Measurements from ENCODE around the gene UBE2L3. TPM values are rescaled to one million over a fixed set of nuclear protein-coding genes. Genes with fewer than 3 reads are reported as not detected.

UBE2L3 gene
- polyA plus RNA-seq, 2 of the 4 experiments (the other 2 are of a cell fraction), result 54.9 to 55.6 TPM

DNA sequence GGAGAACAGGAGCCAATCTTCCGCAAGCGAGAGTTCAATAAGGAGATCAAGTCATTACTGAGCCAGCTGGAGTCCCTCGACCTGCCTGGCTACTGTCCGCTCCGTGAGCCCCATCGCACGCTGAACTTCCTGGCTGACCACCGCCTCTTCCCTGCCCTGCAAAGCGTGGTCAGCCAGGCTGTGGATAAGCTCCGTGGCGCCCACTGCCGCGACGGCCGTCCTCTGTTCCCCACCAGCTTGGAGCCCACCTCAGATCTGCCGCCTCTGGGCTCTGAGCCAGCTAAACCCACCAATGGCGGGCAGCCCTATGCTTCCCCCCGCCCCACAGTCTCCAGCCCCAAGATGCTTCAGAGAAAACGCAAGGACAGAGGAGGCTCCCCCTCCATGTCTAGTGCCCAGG is 67.3 kb downstream of the UBE2L3 start:
- ATAC-seq (no peak), FAIRE-seq (no peak), DNase-seq (ENCODE audit: low read depth in 1 of 2, low spot score in 1 of 2) (no peak)
- no peak overlapping the region for H3K4me2 ChIP-seq
- ChIA-PET CTCF (interaction anchor here (0.6 to 9.7 kb wide), 5 partner anchors 6 to 372 kb away, joined by 3 to 133 read pairs (median 11); partner anchors contain the start of gene SDF2L1), POLR2A (no interaction called here)
- TF ChIP-seq, protein P1, sequence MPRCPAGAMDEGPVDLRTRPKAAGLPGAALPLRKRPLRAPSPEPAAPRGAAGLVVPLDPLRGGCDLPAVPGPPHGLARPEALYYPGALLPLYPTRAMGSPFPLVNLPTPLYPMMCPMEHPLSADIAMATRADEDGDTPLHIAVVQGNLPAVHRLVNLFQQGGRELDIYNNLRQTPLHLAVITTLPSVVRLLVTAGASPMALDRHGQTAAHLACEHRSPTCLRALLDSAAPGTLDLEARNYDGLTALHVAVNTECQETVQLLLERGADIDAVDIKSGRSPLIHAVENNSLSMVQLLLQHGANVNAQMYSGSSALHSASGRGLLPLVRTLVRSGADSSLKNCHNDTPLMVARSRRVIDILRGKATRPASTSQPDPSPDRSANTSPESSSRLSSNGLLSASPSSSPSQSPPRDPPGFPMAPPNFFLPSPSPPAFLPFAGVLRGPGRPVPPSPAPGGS (IDR thresholded peaks at IDR 0.05), result no peak
- TF ChIP-seq HOXB5 (CRISPR knock-in tag; IDR thresholded peaks at IDR 0.05) (no peak), FOSB (CRISPR knock-in tag; IDR thresholded peaks at IDR 0.05) (no peak), RFX5 (IDR thresholded peaks at IDR 0.05) (no peak), HOXB13 (CRISPR knock-in tag; IDR thresholded peaks at IDR 0.05; ENCODE audit: low read depth) (no peak), RCOR1 (IDR thresholded peaks at IDR 0.05; ENCODE audit: low read depth, low read length) (no peak), EHMT2 (IDR thresholded peaks at IDR 0.05; ENCODE audit: low read depth) (no peak), TFCP2L1 (CRISPR knock-in tag; IDR thresholded peaks at IDR 0.05) (no peak), FOXS1 (CRISPR knock-in tag; IDR thresholded peaks at IDR 0.05) (no peak), JUN (IDR thresholded peaks at IDR 0.05) (no peak), EHF (CRISPR knock-in tag; IDR thresholded peaks at IDR 0.05) (no peak), HDAC2 (IDR thresholded peaks at IDR 0.05) (no peak), CHD4 (IDR thresholded peaks at IDR 0.05; ENCODE audit: borderline replicate concordance) (no peak), ZC3H11A (IDR thresholded peaks at IDR 0.05) (no peak), POLR2A (IDR thresholded peaks at IDR 0.05; ENCODE audit: low read length) (no peak), POLR2AphosphoS2 (conservative IDR thresholded peaks at IDR 0.05; ENCODE audit: low read length) (no peak)
- TF ChIP-seq, protein P2, sequence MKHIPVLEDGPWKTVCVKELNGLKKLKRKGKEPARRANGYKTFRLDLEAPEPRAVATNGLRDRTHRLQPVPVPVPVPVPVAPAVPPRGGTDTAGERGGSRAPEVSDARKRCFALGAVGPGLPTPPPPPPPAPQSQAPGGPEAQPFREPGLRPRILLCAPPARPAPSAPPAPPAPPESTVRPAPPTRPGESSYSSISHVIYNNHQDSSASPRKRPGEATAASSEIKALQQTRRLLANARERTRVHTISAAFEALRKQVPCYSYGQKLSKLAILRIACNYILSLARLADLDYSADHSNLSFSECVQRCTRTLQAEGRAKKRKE (CRISPR knock-in tag; IDR thresholded peaks at IDR 0.05; ENCODE audit: low read depth), result no peak
- TF ChIP-seq, protein P3, sequence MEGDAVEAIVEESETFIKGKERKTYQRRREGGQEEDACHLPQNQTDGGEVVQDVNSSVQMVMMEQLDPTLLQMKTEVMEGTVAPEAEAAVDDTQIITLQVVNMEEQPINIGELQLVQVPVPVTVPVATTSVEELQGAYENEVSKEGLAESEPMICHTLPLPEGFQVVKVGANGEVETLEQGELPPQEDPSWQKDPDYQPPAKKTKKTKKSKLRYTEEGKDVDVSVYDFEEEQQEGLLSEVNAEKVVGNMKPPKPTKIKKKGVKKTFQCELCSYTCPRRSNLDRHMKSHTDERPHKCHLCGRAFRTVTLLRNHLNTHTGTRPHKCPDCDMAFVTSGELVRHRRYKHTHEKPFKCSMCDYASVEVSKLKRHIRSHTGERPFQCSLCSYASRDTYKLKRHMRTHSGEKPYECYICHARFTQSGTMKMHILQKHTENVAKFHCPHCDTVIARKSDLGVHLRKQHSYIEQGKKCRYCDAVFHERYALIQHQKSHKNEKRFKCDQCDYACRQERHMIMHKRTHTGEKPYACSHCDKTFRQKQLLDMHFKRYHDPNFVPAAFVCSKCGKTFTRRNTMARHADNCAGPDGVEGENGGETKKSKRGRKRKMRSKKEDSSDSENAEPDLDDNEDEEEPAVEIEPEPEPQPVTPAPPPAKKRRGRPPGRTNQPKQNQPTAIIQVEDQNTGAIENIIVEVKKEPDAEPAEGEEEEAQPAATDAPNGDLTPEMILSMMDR (IDR thresholded peaks at IDR 0.05), result no peak
- TF ChIP-seq, protein P4, sequence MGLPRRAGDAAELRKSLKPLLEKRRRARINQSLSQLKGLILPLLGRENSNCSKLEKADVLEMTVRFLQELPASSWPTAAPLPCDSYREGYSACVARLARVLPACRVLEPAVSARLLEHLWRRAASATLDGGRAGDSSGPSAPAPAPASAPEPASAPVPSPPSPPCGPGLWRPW (IDR thresholded peaks at IDR 0.05), result no peak
- TF ChIP-seq, protein P5, sequence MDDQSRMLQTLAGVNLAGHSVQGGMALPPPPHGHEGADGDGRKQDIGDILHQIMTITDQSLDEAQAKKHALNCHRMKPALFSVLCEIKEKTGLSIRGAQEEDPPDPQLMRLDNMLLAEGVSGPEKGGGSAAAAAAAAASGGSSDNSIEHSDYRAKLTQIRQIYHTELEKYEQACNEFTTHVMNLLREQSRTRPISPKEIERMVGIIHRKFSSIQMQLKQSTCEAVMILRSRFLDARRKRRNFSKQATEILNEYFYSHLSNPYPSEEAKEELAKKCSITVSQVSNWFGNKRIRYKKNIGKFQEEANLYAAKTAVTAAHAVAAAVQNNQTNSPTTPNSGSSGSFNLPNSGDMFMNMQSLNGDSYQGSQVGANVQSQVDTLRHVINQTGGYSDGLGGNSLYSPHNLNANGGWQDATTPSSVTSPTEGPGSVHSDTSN (IDR thresholded peaks at IDR 0.05), result no peak
- no peaks in the 10 kb centered on the region for H3K9me3 ChIP-seq
- no peak overlapping the region for H3K27ac ChIP-seq
- 80% methylated on average over 17 of the region's 19 CpGs for WGBS (ENCODE audit: missing lambda C conversion rate)
- H3K4me3 ChIP-seq, result no peak overlapping the region
- H3K4me1 ChIP-seq, result no peaks in the 10 kb centered on the region

DNA sequence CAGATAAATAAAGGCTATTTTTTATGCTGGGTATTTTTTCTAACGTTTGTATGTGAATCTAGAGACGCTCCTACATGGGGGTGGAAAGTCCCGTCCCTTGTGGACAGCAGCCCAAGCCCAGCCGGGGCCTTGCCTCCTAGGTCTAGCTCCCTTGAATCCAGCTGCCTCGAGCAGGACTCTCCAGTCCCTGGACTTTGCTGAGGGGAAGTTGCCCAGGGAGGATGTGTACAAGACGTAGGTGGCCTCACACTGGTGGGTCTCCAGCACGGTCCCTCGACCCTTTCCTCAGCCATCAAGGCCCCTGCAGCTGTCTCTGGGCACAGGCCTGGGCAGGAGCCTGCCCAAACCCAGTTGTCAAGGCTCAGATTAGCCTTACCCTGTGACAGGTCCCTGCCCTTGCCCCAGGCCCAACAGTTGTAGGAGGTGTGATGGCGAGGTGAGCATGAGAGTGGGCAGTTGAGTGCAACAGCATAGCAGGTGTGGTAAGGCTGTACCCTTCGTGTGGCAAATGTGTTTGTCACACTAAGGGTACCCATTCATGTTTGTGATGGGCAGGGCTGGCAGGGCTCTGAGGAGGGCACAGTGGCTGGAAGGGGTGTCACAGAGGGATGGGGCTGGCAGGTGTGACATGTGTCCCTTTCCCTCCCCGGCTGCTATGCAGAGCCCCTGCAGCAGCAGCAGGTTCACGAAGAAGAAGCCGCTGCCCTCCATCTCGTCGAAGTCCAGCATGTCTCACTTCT is 68.4 kb downstream of the UBE2L3 start:
- ChIA-PET POLR2A (no interaction called here), CTCF (interaction anchor here (0.8 to 4.5 kb wide), 3 partner anchors 12 to 15 kb away, joined by 3 to 21 read pairs (median 11); no protein-coding TSS in a partner anchor)
- Histone ChIP-seq H3K4me2 (no peak overlapping the region), H3K4me3 (no peak overlapping the region), H3K4me1 (no peaks in the 10 kb centered on the region), H3K27ac (no peak overlapping the region), H3K9me3 (no peaks in the 10 kb centered on the region)
- ATAC-seq, result no peak
- no peak for DNase-seq (ENCODE audit: low read depth in 1 of 2, low spot score in 1 of 2)
- no peak for FAIRE-seq
- 73% methylated on average over 10 of the region's 15 CpGs for WGBS (ENCODE audit: missing lambda C conversion rate)
- TF ChIP-seq, protein P6, sequence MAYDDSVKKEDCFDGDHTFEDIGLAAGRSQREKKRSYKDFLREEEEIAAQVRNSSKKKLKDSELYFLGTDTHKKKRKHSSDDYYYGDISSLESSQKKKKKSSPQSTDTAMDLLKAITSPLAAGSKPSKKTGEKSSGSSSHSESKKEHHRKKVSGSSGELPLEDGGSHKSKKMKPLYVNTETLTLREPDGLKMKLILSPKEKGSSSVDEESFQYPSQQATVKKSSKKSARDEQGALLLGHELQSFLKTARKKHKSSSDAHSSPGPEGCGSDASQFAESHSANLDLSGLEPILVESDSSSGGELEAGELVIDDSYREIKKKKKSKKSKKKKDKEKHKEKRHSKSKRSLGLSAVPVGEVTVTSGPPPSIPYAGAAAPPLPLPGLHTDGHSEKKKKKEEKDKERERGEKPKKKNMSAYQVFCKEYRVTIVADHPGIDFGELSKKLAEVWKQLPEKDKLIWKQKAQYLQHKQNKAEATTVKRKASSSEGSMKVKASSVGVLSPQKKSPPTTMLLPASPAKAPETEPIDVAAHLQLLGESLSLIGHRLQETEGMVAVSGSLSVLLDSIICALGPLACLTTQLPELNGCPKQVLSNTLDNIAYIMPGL (CRISPR knock-in tag; IDR thresholded peaks at IDR 0.05; ENCODE audit: borderline replicate concordance), result no peak
- no peak for TF ChIP-seq CEBPB (IDR thresholded peaks at IDR 0.05)
- TF ChIP-seq, protein P7, sequence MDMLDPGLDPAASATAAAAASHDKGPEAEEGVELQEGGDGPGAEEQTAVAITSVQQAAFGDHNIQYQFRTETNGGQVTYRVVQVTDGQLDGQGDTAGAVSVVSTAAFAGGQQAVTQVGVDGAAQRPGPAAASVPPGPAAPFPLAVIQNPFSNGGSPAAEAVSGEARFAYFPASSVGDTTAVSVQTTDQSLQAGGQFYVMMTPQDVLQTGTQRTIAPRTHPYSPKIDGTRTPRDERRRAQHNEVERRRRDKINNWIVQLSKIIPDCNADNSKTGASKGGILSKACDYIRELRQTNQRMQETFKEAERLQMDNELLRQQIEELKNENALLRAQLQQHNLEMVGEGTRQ (IDR thresholded peaks at IDR 0.05), result no peak
- no peak for TF ChIP-seq CHD4 (IDR thresholded peaks at IDR 0.05; ENCODE audit: borderline replicate concordance)
- no peak for TF ChIP-seq SMC3 (IDR thresholded peaks at IDR 0.05)
- no peak for TF ChIP-seq NFE2L2 (conservative IDR thresholded peaks at IDR 0.05; ENCODE audit: low read length)
- no peak for TF ChIP-seq EHMT2 (IDR thresholded peaks at IDR 0.05; ENCODE audit: low read depth)
- no peak for TF ChIP-seq ZSCAN20 (CRISPR knock-in tag; IDR thresholded peaks at IDR 0.05)
- TF ChIP-seq, protein P5 (IDR thresholded peaks at IDR 0.05), result no peak
- no peak for TF ChIP-seq BHLHE40 (IDR thresholded peaks at IDR 0.05; ENCODE audit: low read depth, low read length)
- no peak for TF ChIP-seq EHF (CRISPR knock-in tag; IDR thresholded peaks at IDR 0.05)
- no peak for TF ChIP-seq RFX5 (IDR thresholded peaks at IDR 0.05)
- TF ChIP-seq HEYL (CRISPR knock-in tag; IDR thresholded peaks at IDR 0.05), result no peak
- TF ChIP-seq SREBF2 (IDR thresholded peaks at IDR 0.05), result no peak

Measured in A549 (cell line).